Activated B cell treated with CpG ODN at 0.5 μM for 24 hours (primary cell): Measurements from ENCODE around the gene PPFIBP1. TPM values are rescaled to one million over a fixed set of nuclear protein-coding genes. Genes with fewer than 3 reads are reported as not detected.
A peak's percentile ranks its signal among the peaks of the same experiment; 100 is the strongest.

Experiments used
- ATAC-seq: fragments of 200-7000 bp; cut with Tn5 transposase; one replicate; pipeline ENCODE4 v1.10.0; 2021; ENCODE audit warnings: low read depth, mild to moderate bottlenecking, moderate library complexity
- CTCF ChIA-PET: fragments of 350-600 bp; sonication (Branson Sonifier 250); formaldehyde crosslinking; loops from one replicate; lab custom pipeline; 2021; ENCODE audit warnings: antibody characterized with exemption; lab: Charles Lee
- POLR2A ChIA-PET: fragments of 350-600 bp; sonication (Branson Sonifier 250); formaldehyde crosslinking; loops from one replicate; lab custom pipeline; 2021; ENCODE audit warnings: antibody characterized with exemption; lab: Charles Lee
- DNase-seq: peaks from one replicate; pipeline ENCODE4 v3.0.0; 2022
- H3K27ac Mint-ChIP-seq: one replicate; pipeline ENCODE4 v1.8.0; 2020; ENCODE audit warnings: mixed read lengths
- H3K27me3 Mint-ChIP-seq: one replicate; pipeline ENCODE4 v1.8.0; 2021; ENCODE audit warnings: mixed read lengths
- H3K36me3 Mint-ChIP-seq: one replicate; pipeline ENCODE4 v1.8.0; 2021; ENCODE audit warnings: low read depth, mixed read lengths
- H3K4me1 Mint-ChIP-seq: one replicate; pipeline ENCODE4 v1.8.0; 2021; ENCODE audit warnings: mixed read lengths
- H3K4me3 Mint-ChIP-seq: one replicate; pipeline ENCODE4 v1.8.0; 2020; ENCODE audit warnings: mild to moderate bottlenecking, mixed read lengths
- H3K9me3 Mint-ChIP-seq: one replicate; pipeline ENCODE4 v1.8.0; 2020; ENCODE audit warnings: mixed read lengths
- CTCF ChIP-seq: fragments of 200-600 bp; IDR thresholded peaks from one replicate; pipeline ENCODE4 v1.8.0; 2022; ENCODE audit warnings: antibody characterized with exemption, mild to moderate bottlenecking
- intact Hi-C: fragments of 100-400 bp; cut with micrococcal nuclease; formaldehyde crosslinking; loops from one replicate; pipeline ENCODE4 v1.15.1; 2024
- total RNA-seq: library from RNA; stranded (reverse); gene quantifications from 2 replicates; pipeline ENCODE4 v1.2.3, GENCODE V29; 2022

Gene PPFIBP1
- total RNA-seq, 1 donor from 2014 or later = 8.1 TPM

GRCh38 chr12:27524494-27524835 is 459 bp downstream of the PPFIBP1 start:
- no peaks in the 10 kb centered on the region for H3K9me3 Mint-ChIP-seq
- intact Hi-C loops = loop anchor here (1.0 to 10.0 kb wide), 6 partner anchors 10 to 510 kb away; partner anchors contain the start of genes BMAL2, MRPS35 and TM7SF3
- peak overlapping the region; percentile 96 for H3K4me3 Mint-ChIP-seq
- no peak for TF ChIP-seq CTCF
- peaks cover 3% of the 10 kb centered on the region for H3K27me3 Mint-ChIP-seq
- DNase-seq = no peak
- peaks cover 23% of the 10 kb centered on the region for H3K4me1 Mint-ChIP-seq
- peak overlapping the region; percentile 93 for H3K27ac Mint-ChIP-seq
- ChIA-PET POLR2A (interaction anchor here (1.6 to 1.9 kb wide), 2 partner anchors 10 to 26 kb away, joined by 6 to 13 read pairs; no protein-coding TSS in a partner anchor), CTCF (interaction anchor here (0.5 to 0.9 kb wide), 2 partner anchors 11 to 207 kb away, joined by 3 read pairs; no protein-coding TSS in a partner anchor)
- ATAC-seq = no peak
- peaks cover 6% of the 10 kb centered on the region for H3K36me3 Mint-ChIP-seq

GRCh38 chr12:27524839-27525753 is 1.1 kb downstream of the PPFIBP1 start:
- Mint-ChIP-seq H3K4me3 (peak overlapping the region; percentile 96), H3K4me1 (peaks cover 25% of the 10 kb centered on the region), H3K27me3 (peaks cover 3% of the 10 kb centered on the region), H3K9me3 (no peaks in the 10 kb centered on the region), H3K27ac (peak overlapping the region; percentile 16), H3K36me3 (peaks cover 6% of the 10 kb centered on the region)
- ATAC-seq = no peak
- ChIA-PET CTCF (interaction anchor here (0.9 kb wide), 1 partner anchor 207 kb away, joined by 3 read pairs; no protein-coding TSS in a partner anchor), POLR2A (interaction anchor here (1.6 to 1.9 kb wide), 2 partner anchors 9 to 25 kb away, joined by 6 to 13 read pairs; no protein-coding TSS in a partner anchor)
- no peak for TF ChIP-seq CTCF
- no peak for DNase-seq
- intact Hi-C loops = loop anchor here (1.0 to 10.0 kb wide), 6 partner anchors 9 to 510 kb away; partner anchors contain the start of genes BMAL2, MRPS35 and TM7SF3

- ATAC-seq = no peak
- intact Hi-C loops = loop anchor here (10.0 kb wide), 2 partner anchors 193 to 513 kb away; partner anchors contain the start of genes BMAL2 and TM7SF3
- Mint-ChIP-seq H3K4me3 (no peak overlapping the region), H3K9me3 (no peaks in the 10 kb centered on the region), H3K4me1 (peaks cover 34% of the 10 kb centered on the region), H3K27ac (no peak overlapping the region), H3K27me3 (no peaks in the 10 kb centered on the region), H3K36me3 (peaks cover 6% of the 10 kb centered on the region)
- no peak for DNase-seq
- ChIA-PET CTCF (no interaction called here), POLR2A (no interaction called here)
- TF ChIP-seq CTCF = no peak
These were observed 3.5 kb downstream of the PPFIBP1 start for GRCh38 chr12:27527512-27527911.

- Mint-ChIP-seq H3K36me3 (peaks cover 3% of the 10 kb centered on the region), H3K27me3 (no peaks in the 10 kb centered on the region), H3K4me3 (no peak overlapping the region), H3K27ac (no peak overlapping the region), H3K4me1 (peaks cover 40% of the 10 kb centered on the region), H3K9me3 (no peaks in the 10 kb centered on the region)
- CTCF ChIA-PET = no interaction called here
- intact Hi-C loops = loop anchor here (10.0 kb wide), 2 partner anchors 194 to 514 kb away; partner anchors contain the start of genes BMAL2 and TM7SF3
- TF ChIP-seq CTCF = no peak
- DNase-seq = no peak
- POLR2A ChIA-PET = no interaction called here
- ATAC-seq = no peak
These were observed 4.8 kb downstream of the PPFIBP1 start for GRCh38 chr12:27528788-27529187.
